GM10266 (cell line): ENCODE measurements around the gene ZNF385D.

Source experiments
- DNase-seq: peaks from one replicate; pipeline ENCODE4 v3.0.0; 2012; ENCODE audit errors: extremely low spot score
- CTCF ChIP-seq: IDR thresholded peaks from 2 replicates; pipeline ENCODE4 v1.5.1; 2012; ENCODE audit warnings: mild to moderate bottlenecking, low read depth; ENCODE audit not compliant: control insufficient read depth, insufficient read depth; ENCODE audit errors: missing control alignments

The ZNF385D gene

GRCh38 chr3:21484828-21485144 is 266.2 kb downstream of the ZNF385D start:
- DNase-seq = no peak
- TF ChIP-seq CTCF = no peak

GRCh38 chr3:21484057-21484827 is 266.8 kb downstream of the ZNF385D start:
- TF ChIP-seq CTCF = peak; percentile 46
- peak; percentile 32 for DNase-seq

- DNase-seq = no peak
- no peak for TF ChIP-seq CTCF
Observed at GRCh38 chr3:21481991-21482390, 269.0 kb downstream of the ZNF385D start.

GRCh38 chr3:21477541-21478288 is 273.3 kb downstream of the ZNF385D start:
- DNase-seq = no peak
- TF ChIP-seq CTCF = no peak

GRCh38 chr3:21466476-21466875 is 284.5 kb downstream of the ZNF385D start:
- DNase-seq = no peak
- TF ChIP-seq CTCF = no peak

- TF ChIP-seq CTCF = no peak
- DNase-seq = no peak
Observed at GRCh38 chr3:21464746-21465145, 286.3 kb downstream of the ZNF385D start.

- no peak for TF ChIP-seq CTCF
- no peak for DNase-seq
Observed at GRCh38 chr3:21463319-21463718, 287.7 kb downstream of the ZNF385D start.
